Endothelial cell of umbilical vein (primary cell): ENCODE measurements around the gene TMEM167B. TPM values are rescaled to one million over a fixed set of nuclear protein-coding genes. Genes with fewer than 3 reads are reported as not detected.

Experiments used
- BruUV-seq: library from RNA; stranded (reverse); fragments of 400-500 nt; replicated peaks from 2 replicates; lab custom pipeline; 2021; lab: Mats Ljungman, UMichigan
- CTCF ChIA-PET: fragments of 300-600, 350-600 bp; sonication (Branson Sonifier 250); formaldehyde crosslinking; loops from one replicate; lab custom pipeline; 2021; ENCODE audit warnings: antibody characterized with exemption, inconsistent platforms; lab: Charles Lee
- POLR2A ChIA-PET: fragments of 300-600, 350-600 bp; sonication (Branson Sonifier 250); formaldehyde crosslinking; loops from one replicate; lab custom pipeline; 2021; ENCODE audit warnings: antibody characterized with exemption, inconsistent platforms; lab: Charles Lee
- DNase-seq: peaks from one replicate; pipeline ENCODE4 v3.0.0-alpha.2; 2011; ENCODE audit warnings: low read depth, low spot score
- FAIRE-seq: peaks from 2 replicates; lab custom pipeline; 2011; peaks lifted over from hg19 to GRCh38; lab: Jason Lieb, UNC
- H2AFZ ChIP-seq: 2 replicates; pipeline ENCODE4 v1.6.0; 2012; ENCODE audit warnings: low read depth, low read length, control low read depth, inconsistent platforms
- H3K27ac ChIP-seq: 2 replicates; pipeline ENCODE4 v1.5.1; 2011; ENCODE audit warnings: low read depth, mild to moderate bottlenecking, control low read depth, low read length, moderate library complexity; ENCODE audit not compliant: insufficient read depth
- H3K27me3 ChIP-seq, 2 experiments: 2 replicates each; pipeline versions ENCODE4 v1.6.0 to v1.6.1; 2011; ENCODE audit warnings: low read length in 2 of 2, mixed read lengths in 1 of 2; ENCODE audit not compliant: control insufficient read depth in 2 of 2, insufficient read depth in 2 of 2
- H3K36me3 ChIP-seq, 2 experiments: 2 replicates in 1 of 2; 3 replicates in 1 of 2; pipeline ENCODE4 v1.5.1; 2011; ENCODE audit warnings: low read length in 2 of 2, mild to moderate bottlenecking in 1 of 2, moderate library complexity in 1 of 2; ENCODE audit not compliant: control insufficient read depth in 2 of 2, insufficient read depth in 2 of 2; ENCODE audit errors: extremely low read depth in 1 of 2
- H3K4me1 ChIP-seq: 3 replicates; pipeline ENCODE4 v1.5.1; 2011; ENCODE audit warnings: mild to moderate bottlenecking, low read length; ENCODE audit not compliant: control insufficient read depth, insufficient read depth; ENCODE audit errors: extremely low read depth
- H3K4me2 ChIP-seq: 2 replicates; pipeline ENCODE4 v1.6.1; 2011; ENCODE audit warnings: low read length, control low read depth, mixed read lengths; ENCODE audit not compliant: insufficient read depth
- H3K4me3 ChIP-seq, 3 experiments: fragments of 200-600 bp in 1 of 3; sonication (generic), shearing (Covaris generic) in 1 of 3; replicated peaks in 1 of 3; 2 replicates each; pipeline ENCODE4 v1.5.1; 2011 to 2016; ENCODE audit warnings: control low read depth in 3 of 3, low read length in 3 of 3, mild to moderate bottlenecking in 2 of 3, inconsistent platforms in 1 of 3, low read depth in 1 of 3, moderate library complexity in 1 of 3; ENCODE audit not compliant: insufficient read depth in 1 of 3
- H3K79me2 ChIP-seq: 2 replicates; pipeline ENCODE4 v1.6.0; 2012; ENCODE audit warnings: low read length, inconsistent platforms; ENCODE audit not compliant: control insufficient read depth, insufficient read depth
- H3K9ac ChIP-seq: replicated peaks from 2 replicates; pipeline ENCODE3; 2011; ENCODE audit warnings: low read length, control low read depth; ENCODE audit not compliant: insufficient read depth; ENCODE audit errors: extremely low read depth
- H3K9me1 ChIP-seq: replicated peaks from 3 replicates; pipeline ENCODE4 v1.6.0; 2011; ENCODE audit warnings: mild to moderate bottlenecking, low read length; ENCODE audit not compliant: control insufficient read depth, insufficient read depth; ENCODE audit errors: extremely low read depth
- H3K9me3 ChIP-seq: replicated peaks from 2 replicates; pipeline ENCODE4 v1.5.1; 2012; ENCODE audit warnings: low read length, inconsistent platforms; ENCODE audit not compliant: control insufficient read depth, insufficient read depth
- H4K20me1 ChIP-seq: replicated peaks from 2 replicates; pipeline ENCODE3; 2011; ENCODE audit warnings: mild to moderate bottlenecking, low read length; ENCODE audit not compliant: control insufficient read depth, insufficient read depth; ENCODE audit errors: extremely low read depth
- EZH2 ChIP-seq: IDR thresholded peaks from 2 replicates; pipeline ENCODE4 v1.6.1; 2012; ENCODE audit warnings: borderline replicate concordance, low read depth, mild to moderate bottlenecking, moderate library complexity, low read length, inconsistent platforms; ENCODE audit not compliant: severe bottlenecking
- FOS ChIP-seq: IDR thresholded peaks from 2 replicates; pipeline ENCODE4 v1.6.1; 2011; ENCODE audit warnings: mild to moderate bottlenecking, low read length, moderate library complexity, borderline replicate concordance; ENCODE audit not compliant: insufficient read depth
- GATA2 ChIP-seq: IDR thresholded peaks from 2 replicates; pipeline ENCODE4 v1.7.0; 2011; ENCODE audit warnings: low read depth, mild to moderate bottlenecking, moderate library complexity, mixed read lengths, low read length; ENCODE audit not compliant: insufficient read length, insufficient read depth
- JUN ChIP-seq: IDR thresholded peaks from 2 replicates; pipeline ENCODE4 v1.6.1; 2011; ENCODE audit warnings: borderline replicate concordance, low read depth; ENCODE audit not compliant: insufficient read length, insufficient read depth
- MYC ChIP-seq: IDR thresholded peaks from one replicate; pipeline ENCODE4 v1.6.1; 2011; ENCODE audit warnings: mild to moderate bottlenecking, low read depth, low read length
- POLR2A ChIP-seq: IDR thresholded peaks from 2 replicates; pipeline ENCODE4 v1.6.1; 2012; ENCODE audit warnings: low read depth, mild to moderate bottlenecking, control low read depth, low read length
- POLR2AphosphoS5 ChIP-seq: IDR thresholded peaks from 2 replicates; pipeline ENCODE4 v1.6.1; 2012; ENCODE audit warnings: low read depth, mild to moderate bottlenecking, control low read depth, low read length, moderate library complexity; ENCODE audit not compliant: insufficient read depth
- dilution Hi-C: fragments of 300-500 bp; cut with MboI; formaldehyde crosslinking; loops from one replicate; pipeline ENCODE4 v1.15.0; 2019; ENCODE audit warnings: low sequenced_read_pairs; ENCODE audit not compliant: extremely low pct_ligation_motif_present
- intact Hi-C: fragments of 100-400 bp; cut with micrococcal nuclease; formaldehyde crosslinking; loops from one replicate; pipeline ENCODE4 v1.10.0; 2022
- polyA plus RNA-seq, 4 experiments: library from polyadenylated mRNA; depleted of rRNA in 3 of 4; stranded (reverse) in 3 of 4; unstranded in 1 of 4; fragments of >200 nt; gene quantifications; 2 replicates each; pipeline versions ENCODE4 v1.2.1 to v1.2.3, GENCODE V29; 2011 to 2012; ENCODE audit warnings: missing spikeins in 1 of 4
- total RNA-seq: library from RNA; stranded (reverse); gene quantifications from 2 replicates; pipeline ENCODE4 v1.2.3, GENCODE V29; 2021
- TF ChIP-seq, protein P1 (sequence below): IDR thresholded peaks from 2 replicates; pipeline ENCODE4 v1.6.1; 2011; ENCODE audit not compliant: insufficient read depth, insufficient read length
- TF ChIP-seq, protein P2 (sequence below), 2 donors: IDR thresholded peaks; 1 replicate in 1 of 2; 2 replicates in 1 of 2; pipeline ENCODE4 v1.5.1; 2011; ENCODE audit warnings: low read length in 2 of 2, mild to moderate bottlenecking in 2 of 2, moderate library complexity in 2 of 2, control low read depth in 1 of 2, inconsistent platforms in 1 of 2, low read depth in 1 of 2; ENCODE audit not compliant: insufficient read depth in 1 of 2; ENCODE audit errors: extremely low read depth in 1 of 2

The TMEM167B gene
- total and polyA plus RNA-seq, 2 donors (not counting 3 experiments of a cell fraction or from before 2014, with no cell fraction given): 6.7 to 21.1 TPM

DNA sequence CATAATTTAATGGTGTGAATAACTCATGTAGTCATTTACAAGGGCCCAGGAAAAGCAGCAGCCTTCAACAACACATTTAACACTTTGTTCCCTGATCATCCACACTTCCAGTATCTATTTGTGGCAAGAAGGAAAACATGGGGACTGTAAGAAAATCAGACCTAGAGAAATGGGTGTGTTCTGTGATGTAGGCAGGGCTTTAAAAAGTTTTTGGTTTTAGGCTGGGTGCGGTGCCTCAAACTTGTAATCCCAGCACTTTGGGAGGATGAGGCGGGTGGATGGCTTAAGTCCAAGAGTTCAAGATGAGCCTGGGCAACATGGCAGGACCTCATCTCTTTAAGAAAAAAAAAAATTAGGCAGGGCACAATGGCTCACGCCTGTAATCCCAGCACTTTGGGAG is 34.5 kb upstream of the TMEM167B start:
- no peaks in the 10 kb centered on the region for H3K4me1 ChIP-seq
- H3K36me3 ChIP-seq: no peaks in the 10 kb centered on the region
- H3K9me1 ChIP-seq: no peaks in the 10 kb centered on the region
- no peak overlapping the region for H3K27ac ChIP-seq
- H3K79me2 ChIP-seq: no peaks in the 10 kb centered on the region
- intact Hi-C loops (no loop called here), dilution Hi-C loops (no loop called here)
- H3K9ac ChIP-seq: no peak overlapping the region
- H2AFZ ChIP-seq: no peak overlapping the region
- DNase-seq: no peak
- no peaks in the 10 kb centered on the region for H3K27me3 ChIP-seq
- H3K4me2 ChIP-seq: no peak overlapping the region
- BruUV-seq: no TSS peak
- ChIA-PET CTCF (no interaction called here), POLR2A (no interaction called here)
- TF ChIP-seq POLR2A (no peak), JUN (no peak), GATA2 (no peak), MYC (no peak), EZH2 (no peak), FOS (no peak)
- TF ChIP-seq, protein P1, sequence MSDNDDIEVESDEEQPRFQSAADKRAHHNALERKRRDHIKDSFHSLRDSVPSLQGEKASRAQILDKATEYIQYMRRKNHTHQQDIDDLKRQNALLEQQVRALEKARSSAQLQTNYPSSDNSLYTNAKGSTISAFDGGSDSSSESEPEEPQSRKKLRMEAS: no peak
- H3K9me3 ChIP-seq: no peaks in the 10 kb centered on the region
- FAIRE-seq: peak; percentile 21
- H4K20me1 ChIP-seq: no peaks in the 10 kb centered on the region
- no peak overlapping the region for H3K4me3 ChIP-seq

DNA sequence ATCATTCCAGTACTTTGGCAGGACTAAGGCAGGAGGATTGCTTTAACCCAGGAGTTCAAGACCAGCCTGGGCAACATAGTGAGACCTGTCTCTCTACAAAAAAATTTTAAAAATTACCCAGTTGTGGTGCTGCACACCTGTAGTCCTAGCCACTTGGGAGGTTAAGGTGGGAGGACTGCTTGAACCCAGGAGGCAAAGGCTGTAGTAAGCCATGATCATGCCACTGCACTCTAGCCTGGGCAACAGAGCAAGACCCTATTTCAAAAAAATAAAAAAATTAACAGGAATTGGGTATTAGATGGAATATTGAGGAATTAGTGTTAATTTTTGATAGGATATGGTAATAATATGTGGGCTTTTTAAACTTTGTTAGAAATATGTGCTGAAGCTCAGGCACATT is 31.5 kb upstream of the TMEM167B start:
- no peaks in the 10 kb centered on the region for H3K9me1 ChIP-seq
- intact Hi-C loops: no loop called here

More for the DNA sequence above, 31.5 kb upstream of the TMEM167B start:
- dilution Hi-C loops: no loop called here
- Histone ChIP-seq H3K27ac (no peak overlapping the region), H4K20me1 (no peaks in the 10 kb centered on the region), H3K4me1 (no peaks in the 10 kb centered on the region), H3K79me2 (no peaks in the 10 kb centered on the region), H3K4me3 (no peak overlapping the region), H3K27me3 (no peaks in the 10 kb centered on the region), H3K4me2 (no peak overlapping the region), H2AFZ (no peak overlapping the region), H3K36me3 (no peaks in the 10 kb centered on the region), H3K9ac (no peak overlapping the region), H3K9me3 (no peaks in the 10 kb centered on the region)
- FAIRE-seq: no peak
- POLR2A ChIA-PET: no interaction called here
- TF ChIP-seq POLR2AphosphoS5: no peak
- TF ChIP-seq, protein P2, sequence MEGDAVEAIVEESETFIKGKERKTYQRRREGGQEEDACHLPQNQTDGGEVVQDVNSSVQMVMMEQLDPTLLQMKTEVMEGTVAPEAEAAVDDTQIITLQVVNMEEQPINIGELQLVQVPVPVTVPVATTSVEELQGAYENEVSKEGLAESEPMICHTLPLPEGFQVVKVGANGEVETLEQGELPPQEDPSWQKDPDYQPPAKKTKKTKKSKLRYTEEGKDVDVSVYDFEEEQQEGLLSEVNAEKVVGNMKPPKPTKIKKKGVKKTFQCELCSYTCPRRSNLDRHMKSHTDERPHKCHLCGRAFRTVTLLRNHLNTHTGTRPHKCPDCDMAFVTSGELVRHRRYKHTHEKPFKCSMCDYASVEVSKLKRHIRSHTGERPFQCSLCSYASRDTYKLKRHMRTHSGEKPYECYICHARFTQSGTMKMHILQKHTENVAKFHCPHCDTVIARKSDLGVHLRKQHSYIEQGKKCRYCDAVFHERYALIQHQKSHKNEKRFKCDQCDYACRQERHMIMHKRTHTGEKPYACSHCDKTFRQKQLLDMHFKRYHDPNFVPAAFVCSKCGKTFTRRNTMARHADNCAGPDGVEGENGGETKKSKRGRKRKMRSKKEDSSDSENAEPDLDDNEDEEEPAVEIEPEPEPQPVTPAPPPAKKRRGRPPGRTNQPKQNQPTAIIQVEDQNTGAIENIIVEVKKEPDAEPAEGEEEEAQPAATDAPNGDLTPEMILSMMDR (IDR thresholded peaks at IDR 0.05; ENCODE audit: extremely low read depth in 1 of 2, insufficient read depth in 1 of 2, low read depth in 1 of 2, low read length in 2 of 2): no peak
- no peak for TF ChIP-seq POLR2A
- TF ChIP-seq MYC: no peak
- TF ChIP-seq, protein P1: no peak
- BruUV-seq: no TSS peak
- no peak for DNase-seq
- CTCF ChIA-PET: no interaction called here
